IMR-90 (cell line): ENCODE data around the gene ULBP2. TPM values are rescaled to one million over a fixed set of nuclear protein-coding genes. Genes with fewer than 3 reads are reported as not detected.
"Not testable (repeated sequence)": the region's sequence is repeated elsewhere in the genome, so short reads cannot be mapped to it uniquely, and the experiment has no call there.

ENCODE experiments used
- ATAC-seq: fragments of 200-7000 bp; cut with Tn5 transposase; 2 replicates; pipeline ENCODE4 v1.9.1; 2020; ENCODE audit warnings: low read depth, mild to moderate bottlenecking, moderate library complexity
- BruUV-seq: library from RNA; stranded (reverse); fragments of 400-500 nt; replicated peaks from 2 replicates; lab custom pipeline; 2021; lab: Mats Ljungman, UMichigan
- CTCF ChIA-PET: fragments of 300-600 bp; formaldehyde crosslinking; extraction: SDS; loops from one replicate; lab custom pipeline; 2021; ENCODE audit warnings: antibody characterized with exemption; lab: Yijun Ruan, JAX
- POLR2A ChIA-PET: fragments of 300-600 bp; sonication (Branson Sonifier 250); formaldehyde crosslinking; loops from one replicate; lab custom pipeline; 2022; ENCODE audit warnings: antibody characterized with exemption; ENCODE audit not compliant: unreplicated experiment; lab: Charles Lee
- DNase-seq: peaks from one replicate; pipeline ENCODE4 v3.0.0; 2013
- H2AFZ ChIP-seq: replicated peaks from 2 replicates; pipeline ENCODE3; 2013; ENCODE audit warnings: low read length, mild to moderate bottlenecking; ENCODE audit not compliant: poor library complexity
- H2AK5ac ChIP-seq: 2 replicates; pipeline ENCODE4 v1.6.1; 2013; ENCODE audit warnings: low read depth, low read length, inconsistent platforms
- H2AK9ac ChIP-seq: replicated peaks from 2 replicates; pipeline ENCODE3; 2013; ENCODE audit warnings: mild to moderate bottlenecking, low read depth, low read length, moderate library complexity; ENCODE audit not compliant: poor library complexity
- H2BK120ac ChIP-seq: 2 replicates; pipeline ENCODE4 v1.6.1; 2013; ENCODE audit warnings: low read depth, low read length, inconsistent platforms
- H2BK15ac ChIP-seq: 3 replicates; pipeline ENCODE4 v1.6.1; 2013; ENCODE audit warnings: low read depth, low read length, inconsistent platforms
- H2BK20ac ChIP-seq: 2 replicates; pipeline ENCODE4 v1.6.1; 2013; ENCODE audit warnings: low read depth, mild to moderate bottlenecking, inconsistent platforms, low read length, moderate library complexity
- H2BK5ac ChIP-seq: 2 replicates; pipeline ENCODE4 v1.6.1; 2013; ENCODE audit warnings: mild to moderate bottlenecking, low read depth, low read length, inconsistent platforms; ENCODE audit not compliant: poor library complexity, severe bottlenecking
- H3K14ac ChIP-seq: replicated peaks from 2 replicates; pipeline ENCODE4 v1.6.1; 2013; ENCODE audit warnings: low read depth, low read length, inconsistent platforms
- H3K18ac ChIP-seq: 2 replicates; pipeline ENCODE4 v1.6.1; 2013; ENCODE audit warnings: low read depth, low read length, control low read depth
- H3K23ac ChIP-seq: 2 replicates; pipeline ENCODE4 v1.6.1; 2013; ENCODE audit warnings: low read depth, low read length, inconsistent platforms
- H3K27ac ChIP-seq: 2 replicates; pipeline ENCODE4 v1.5.1; 2013; ENCODE audit warnings: mild to moderate bottlenecking, control low read depth, low read length; ENCODE audit not compliant: insufficient read depth
- H3K27me3 ChIP-seq: 2 replicates; pipeline ENCODE4 v1.6.1; 2013; ENCODE audit warnings: low read length; ENCODE audit not compliant: control insufficient read depth, insufficient read depth
- H3K36me3 ChIP-seq: 2 replicates; pipeline ENCODE4 v1.6.1; 2013; ENCODE audit warnings: low read length, mixed read lengths; ENCODE audit not compliant: control insufficient read depth, insufficient read depth
- H3K4ac ChIP-seq: 2 replicates; pipeline ENCODE4 v1.6.1; 2013; ENCODE audit warnings: low read depth, low read length, inconsistent platforms
- H3K4me1 ChIP-seq: 2 replicates; pipeline ENCODE4 v1.6.1; 2013; ENCODE audit warnings: low read length, mixed read lengths; ENCODE audit not compliant: control insufficient read depth, insufficient read depth
- H3K4me2 ChIP-seq: 2 replicates; pipeline ENCODE4 v1.6.1; 2013; ENCODE audit warnings: low read depth, mild to moderate bottlenecking, control low read depth, low read length, moderate library complexity
- H3K4me3 ChIP-seq: 2 replicates; pipeline ENCODE4 v1.5.1; 2013; ENCODE audit warnings: low read depth, mild to moderate bottlenecking, control low read depth, low read length, moderate library complexity; ENCODE audit not compliant: insufficient read depth
- H3K56ac ChIP-seq: 2 replicates; pipeline ENCODE4 v1.6.1; 2013; ENCODE audit warnings: low read length, inconsistent platforms; ENCODE audit not compliant: insufficient read depth; ENCODE audit errors: extremely low read depth
- H3K79me1 ChIP-seq, 2 experiments: 2 replicates each; pipeline ENCODE4 v1.6.1; 2013; ENCODE audit warnings: low read length in 2 of 2, inconsistent platforms in 1 of 2, low read depth in 1 of 2
- H3K9ac ChIP-seq: 2 replicates; pipeline ENCODE4 v1.6.1; 2013; ENCODE audit warnings: low read depth, low read length, control low read depth
- H3K9me1 ChIP-seq: 2 replicates; pipeline ENCODE4 v1.6.1; 2013; ENCODE audit warnings: low read length, inconsistent platforms; ENCODE audit not compliant: insufficient read depth
- H3K9me3 ChIP-seq: 2 replicates; pipeline ENCODE4 v1.6.1; 2013; ENCODE audit warnings: low read length; ENCODE audit not compliant: control insufficient read depth, insufficient read depth
- H4K20me1 ChIP-seq: 2 replicates; pipeline ENCODE4 v1.6.1; 2013; ENCODE audit warnings: low read length, inconsistent platforms; ENCODE audit not compliant: insufficient read depth
- H4K5ac ChIP-seq: 2 replicates; pipeline ENCODE4 v1.6.1; 2013; ENCODE audit warnings: mild to moderate bottlenecking, low read depth, low read length, control low read depth
- H4K8ac ChIP-seq, 2 experiments: 2 replicates each; pipeline ENCODE4 v1.6.1; 2013; ENCODE audit warnings: low read depth in 2 of 2, low read length in 2 of 2, control low read depth in 1 of 2, inconsistent platforms in 1 of 2
- H4K91ac ChIP-seq: 2 replicates; pipeline ENCODE4 v1.6.1; 2013; ENCODE audit warnings: low read depth, low read length, inconsistent platforms; ENCODE audit not compliant: insufficient read depth
- CTCF ChIP-seq: conservative IDR thresholded peaks from 2 replicates; pipeline ENCODE4 v1.5.1; 2012; ENCODE audit warnings: mild to moderate bottlenecking, low read depth, low read length, improper control_type of control experiment
- WGBS, 2 experiments: methylation state at CpG; one replicate each; pipeline versions ENCODE4 v1.1.5 to v1.1.7; 2013; ENCODE audit warnings: missing lambda C conversion rate in 2 of 2; ENCODE audit not compliant: insufficient read length in 1 of 2; ENCODE audit errors: extremely low coverage in 2 of 2; 5-methylcytosine and 5-hydroxymethylcytosine counted together
- dilution Hi-C: fragments of 300-500 bp; cut with HindIII; formaldehyde crosslinking; loops from one replicate; pipeline ENCODE4 v1.14.3; 2018; ENCODE audit warnings: low sequenced_read_pairs; ENCODE audit not compliant: unreplicated experiment
- in situ Hi-C: fragments of 300-500 bp; cut with MboI; formaldehyde crosslinking; loops from 3 replicates; pipeline ENCODE4 v1.14.3; 2019; ENCODE audit warnings: low sequenced_read_pairs, inconsistent platforms, mixed read lengths
- intact Hi-C: fragments of 100-400 bp; cut with micrococcal nuclease; formaldehyde crosslinking; loops from 2 replicates; pipeline ENCODE4 v1.10.0; 2022
- polyA plus RNA-seq, 3 experiments: library from polyadenylated mRNA; depleted of rRNA; stranded (reverse); fragments of >200 nt; gene quantifications; 2 replicates each; pipeline ENCODE4 v1.2.3, GENCODE V29; 2012; ENCODE audit warnings: low replicate concordance in 1 of 3
- total RNA-seq: library from RNA; depleted of rRNA; stranded (reverse); fragments of >200 nt; gene quantifications from 2 replicates; pipeline ENCODE4 v1.2.3, GENCODE V29; 2012

ULBP2 gene
- total and polyA plus RNA-seq, 2 of the 4 experiments (the other 2 are of a cell fraction) = 7.9 to 16.2 TPM

- dilution Hi-C loops = no loop called here
- no TSS peak for BruUV-seq
- Histone ChIP-seq H3K36me3 (no peaks in the 10 kb centered on the region), H2BK120ac (no peak overlapping the region), H3K4me2 (peak overlapping the region; percentile 57; the same call in 1 of the 2 replicates), H3K4me1 (peaks cover 4% of the 10 kb centered on the region; the same call in 1 of the 2 replicates), H2BK20ac (no peak overlapping the region), H4K8ac (no peak overlapping the region; a peak in 1 of 4 replicates), H3K9me3 (no peaks in the 10 kb centered on the region), H4K5ac (no peak overlapping the region), H2AFZ (peak overlapping the region; percentile 98), H3K14ac (no peak overlapping the region), H2AK5ac (no peak overlapping the region), H3K18ac (no peak overlapping the region), H4K91ac (no peak overlapping the region), H3K27ac (no peak overlapping the region; the same call in 1 of the 2 replicates), H3K4ac (no peak overlapping the region), H2BK5ac (no peak overlapping the region), H3K9ac (peak overlapping the region; percentile 36; the same call in 1 of the 2 replicates), H3K4me3 (peak overlapping the region; percentile 60), H3K56ac (no peak overlapping the region), H3K79me1 (peaks cover 0 to 2% of the 10 kb centered on the region in 2 experiments; a peak in 1 of 4 replicates), H4K20me1 (no peaks in the 10 kb centered on the region), H3K27me3 (peaks cover 31% of the 10 kb centered on the region), H2AK9ac (peak overlapping the region; percentile 23), H3K9me1 (no peaks in the 10 kb centered on the region), H2BK15ac (no peak overlapping the region), H3K23ac (peak overlapping the region; percentile 24; the same call in 1 of the 2 replicates)
- intact Hi-C loops = no loop called here
- TF ChIP-seq CTCF = no peak
- DNase-seq (no peak), ATAC-seq (no peak; the same call in 1 of the 2 replicates)
- ChIA-PET POLR2A (no interaction called here), CTCF (no interaction called here)
- WGBS, 2 experiments = 0% methylated on average over 1 of the region's 13 CpGs; no CpG with 5 or more reads in 1 of the 2 experiments
- in situ Hi-C loops = loop anchor here (25.0 kb wide), 1 partner anchor 395 kb away; no protein-coding TSS in a partner anchor
Observed at GRCh38 chr6:149942461-149942829, 631 bp downstream of the ULBP2 start.

- H3K56ac ChIP-seq, H4K91ac ChIP-seq, H4K8ac ChIP-seq, H2BK15ac ChIP-seq, H2BK5ac ChIP-seq, H4K20me1 ChIP-seq, H2AFZ ChIP-seq, H3K9ac ChIP-seq, H2BK20ac ChIP-seq, CTCF ChIA-PET, dilution Hi-C loops, ATAC-seq, BruUV-seq, H3K79me1 ChIP-seq, POLR2A ChIA-PET, DNase-seq, H3K4ac ChIP-seq, H3K23ac ChIP-seq, H2AK5ac ChIP-seq, H4K5ac ChIP-seq, H3K4me2 ChIP-seq, H3K27ac ChIP-seq, H3K4me1 ChIP-seq, H3K14ac ChIP-seq, H2BK120ac ChIP-seq, intact Hi-C loops, H3K9me3 ChIP-seq, H3K9me1 ChIP-seq, H3K18ac ChIP-seq, H3K4me3 ChIP-seq, H2AK9ac ChIP-seq, H3K36me3 ChIP-seq: not testable (repeated sequence)
- in situ Hi-C loops = loop anchor here (25.0 kb wide), 1 partner anchor 394 kb away; no protein-coding TSS in a partner anchor
- H3K27me3 ChIP-seq = peaks cover 26% of the 10 kb centered on the region
- no CpG with 5 or more reads among the region's 5 CpGs for WGBS, 2 experiments
Observed at GRCh38 chr6:149943321-149943720, 1.5 kb downstream of the ULBP2 start.
